ENCODE measurements around the gene PTPRG.

DNA sequence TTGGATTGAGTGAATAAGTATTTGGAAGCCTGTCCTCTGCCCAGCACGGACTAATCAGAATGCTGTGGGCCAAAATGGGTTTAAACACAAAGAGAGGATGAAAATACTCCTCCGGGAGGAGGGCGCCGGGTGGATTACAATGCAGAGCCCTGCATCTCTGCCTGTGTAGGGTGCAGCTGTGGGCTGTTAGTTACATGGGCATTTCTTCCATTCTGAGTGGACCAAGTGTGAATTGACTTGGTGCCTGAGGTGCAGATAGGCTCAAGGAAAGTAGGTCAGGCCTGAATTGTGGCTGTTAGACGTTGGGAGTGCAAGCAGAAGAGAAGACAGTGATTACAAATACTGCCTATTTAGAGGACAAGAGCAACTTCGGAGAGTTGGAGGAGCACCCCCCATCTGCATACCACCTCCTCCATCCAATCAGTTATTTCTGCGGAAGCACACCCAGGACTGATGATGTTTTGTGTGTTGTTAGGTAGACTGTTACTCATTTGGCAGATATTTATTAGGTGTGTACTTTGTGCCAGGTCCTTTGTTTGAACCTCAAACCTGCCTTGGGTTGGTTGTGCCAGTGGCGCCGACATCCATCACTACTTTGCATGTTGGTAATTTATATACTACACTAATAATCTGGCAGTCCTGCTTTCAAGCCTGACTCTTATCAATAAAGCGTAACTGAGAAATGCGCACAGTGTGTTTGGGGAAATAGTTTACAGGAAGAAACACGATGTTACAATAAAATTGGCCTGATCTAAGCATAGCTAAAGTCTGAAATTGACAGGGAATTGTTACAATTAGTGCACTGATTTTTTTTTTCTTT, 33.0 kb downstream of the PTPRG start:
- TF ChIP-seq CTCF (IDR thresholded peaks at IDR 0.05): no peak
- TF ChIP-seq POLR2AphosphoS5 (IDR thresholded peaks at IDR 0.05; ENCODE audit: low read depth, low read length): no peak
- TF ChIP-seq SIN3A (IDR thresholded peaks at IDR 0.05; ENCODE audit: borderline replicate concordance, insufficient read depth, low read depth, low read length): no peak
- no peak for TF ChIP-seq REST (IDR thresholded peaks at IDR 0.05; ENCODE audit: insufficient read depth in 1 of 2, low read depth in 2 of 2, low read length in 1 of 2)

Data from Panc1 (cell line).